GM12878 (cell line): ENCODE measurements around the gene TMEM97. TPM values are rescaled to one million over a fixed set of nuclear protein-coding genes. Genes with fewer than 3 reads are reported as not detected.
A peak's percentile ranks its signal among the peaks of the same experiment; 100 is the strongest.

Experiments
- ATAC-seq: fragments of 200-7000 bp; cut with Tn5 transposase; 3 replicates; pipeline ENCODE4 v1.9.1; 2020; ENCODE audit warnings: mild to moderate bottlenecking, moderate library complexity
- BruUV-seq: library from RNA; stranded (reverse); fragments of 400-500 nt; replicated peaks from 2 replicates; lab custom pipeline; 2021; lab: Mats Ljungman, UMichigan
- CTCF ChIA-PET: fragments of 300-600 bp; sonication (Branson Sonifier 250); formaldehyde crosslinking; extraction: SDS; loops from one replicate; lab custom pipeline; 2021; ENCODE audit warnings: inconsistent platforms; lab: Yijun Ruan, JAX
- POLR2A ChIA-PET: fragments of 350-600 bp; formaldehyde crosslinking; extraction: SDS; loops from one replicate; lab custom pipeline; 2021; ENCODE audit warnings: inconsistent platforms; lab: Charles Lee
- RAD21 ChIA-PET: fragments of 300-600 bp; sonication (Branson Sonifier 250); formaldehyde crosslinking; loops from one replicate; lab custom pipeline; 2023; ENCODE audit warnings: antibody characterized with exemption; ENCODE audit not compliant: unreplicated experiment; lab: Charles Lee
- SMC1A ChIA-PET: fragments of 300-600 bp; sonication (Branson Sonifier 250); formaldehyde crosslinking; loops from one replicate; lab custom pipeline; 2023; ENCODE audit not compliant: unreplicated experiment, uncharacterized antibody; lab: Charles Lee
- DNase-seq: peaks from one replicate; pipeline ENCODE4 v3.0.0-alpha.2; 2011; ENCODE audit warnings: low read depth, low spot score
- FAIRE-seq: peaks from 3 replicates; lab custom pipeline; 2011; peaks lifted over from hg19 to GRCh38; lab: Jason Lieb, UNC
- H2AFZ ChIP-seq: 2 replicates; pipeline ENCODE4 v1.6.0; 2011; ENCODE audit warnings: low read depth, low read length, control low read depth; ENCODE audit not compliant: control insufficient read depth
- H3K27ac ChIP-seq: 2 replicates; pipeline ENCODE4 v1.5.1; 2011; ENCODE audit warnings: control low read depth; ENCODE audit not compliant: control insufficient read depth, insufficient read depth
- H3K27me3 ChIP-seq, 2 experiments: replicated peaks in 1 of 2; 2 replicates each; pipeline versions ENCODE4 v1.6.0 to v1.6.1; 2011; ENCODE audit warnings: low read length in 1 of 2; ENCODE audit not compliant: control insufficient read depth in 2 of 2, insufficient read depth in 2 of 2
- H3K36me3 ChIP-seq, 2 experiments: 2 replicates each; pipeline ENCODE4 v1.5.1; 2011; ENCODE audit warnings: low read length in 1 of 2; ENCODE audit not compliant: control insufficient read depth in 2 of 2, insufficient read depth in 2 of 2
- H3K4me1 ChIP-seq: 2 replicates; pipeline ENCODE4 v1.6.1; 2011; ENCODE audit warnings: mild to moderate bottlenecking, low read length, moderate library complexity, mixed read lengths; ENCODE audit not compliant: control insufficient read depth, insufficient read depth
- H3K4me2 ChIP-seq: 2 replicates; pipeline ENCODE4 v1.6.0; 2011; ENCODE audit warnings: control low read depth; ENCODE audit not compliant: control insufficient read depth, insufficient read depth
- H3K4me3 ChIP-seq: fragments of 200-600 bp; sonication (generic); 2 replicates; pipeline ENCODE4 v1.5.1; 2016
- H3K79me2 ChIP-seq: 2 replicates; pipeline ENCODE4 v1.6.0; 2011; ENCODE audit warnings: low read length; ENCODE audit not compliant: control insufficient read depth, insufficient read depth
- H3K9ac ChIP-seq: 2 replicates; pipeline ENCODE4 v1.8.0; 2011; ENCODE audit warnings: low read length, control low read depth, mixed read lengths; ENCODE audit not compliant: control insufficient read depth, insufficient read depth
- H3K9me3 ChIP-seq: replicated peaks from 3 replicates; pipeline ENCODE4 v1.5.1; 2011; ENCODE audit warnings: mild to moderate bottlenecking, low read length; ENCODE audit not compliant: control insufficient read depth, insufficient read depth
- H4K20me1 ChIP-seq: 2 replicates; pipeline ENCODE4 v1.6.0; 2011; ENCODE audit not compliant: control insufficient read depth, insufficient read depth
- BCL3 ChIP-seq: IDR thresholded peaks from 2 replicates; pipeline ENCODE4 v1.6.1; 2011; ENCODE audit warnings: borderline replicate concordance, low read depth, mild to moderate bottlenecking, moderate library complexity, low read length; ENCODE audit not compliant: insufficient read depth, poor library complexity, severe bottlenecking
- CBX5 ChIP-seq: sonication (generic); IDR thresholded peaks from 2 replicates; pipeline ENCODE4 v1.6.1; 2016; ENCODE audit warnings: low read depth, moderate library complexity, mild to moderate bottlenecking, inconsistent platforms
- FOXM1 ChIP-seq: IDR thresholded peaks from 2 replicates; pipeline ENCODE4 v1.6.1; 2012; ENCODE audit warnings: low read depth, mild to moderate bottlenecking, inconsistent platforms, low read length, moderate library complexity
- HDAC6 ChIP-seq: fragments of 200-600 bp; sonication (generic); IDR thresholded peaks from one replicate; pipeline ENCODE4 v1.8.0; 2017; ENCODE audit warnings: antibody characterized with exemption; ENCODE audit not compliant: unreplicated experiment
- NFYA ChIP-seq: IDR thresholded peaks from 2 replicates; pipeline ENCODE4 v1.6.1; 2011; ENCODE audit warnings: low read depth, mild to moderate bottlenecking, low read length, improper control_type of control experiment, borderline replicate concordance
- WGBS: methylation state at CpG from one replicate; pipeline ENCODE4 v1.1.6; 2016; ENCODE audit warnings: low lambda C conversion rate; ENCODE audit not compliant: insufficient replicate concordance, insufficient coverage; ENCODE audit errors: missing lambda C conversion rate; 5-methylcytosine and 5-hydroxymethylcytosine counted together
- in situ Hi-C: fragments of 300-500 bp; cut with MboI; formaldehyde crosslinking; loops from 9 replicates; pipeline ENCODE4 v1.14.3; 2018; ENCODE audit warnings: mixed read lengths
- intact Hi-C: fragments of 100-400 bp; cut with micrococcal nuclease; formaldehyde crosslinking; loops from one replicate; pipeline ENCODE4 v1.14.2; 2022; ENCODE audit not compliant: unreplicated experiment
- microRNA-seq: library from miRNA; unstranded; fragments of <30 nt; microRNA quantifications from one replicate; pipeline ENCODE4, GENCODE V29; 2018
- polyA plus RNA-seq, 11 experiments: library from polyadenylated mRNA; depleted of rRNA in 4 of 11; unstranded in 6 of 11; stranded (reverse) in 5 of 11; fragments of >200 nt; fragmentation: Nextera tagmentation in 4 of 11; fragmentation: Illumina TruSeq in 1 of 11; extraction: Ambion mirVana in 4 of 11; extraction: Trizol in 1 of 11; gene quantifications; 1 replicate in 1 of 11; 2 replicates in 10 of 11; pipeline versions ENCODE4 v1.2.1 to v1.2.3, GENCODE V29; 2011 to 2016; ENCODE audit warnings: inconsistent platforms in 2 of 11, missing spikeins in 2 of 11, low read depth in 1 of 11
- total RNA-seq, 4 experiments: library from RNA; depleted of rRNA in 3 of 4; stranded (reverse); fragments of >200 nt in 3 of 4; fragmentation: Illumina TruSeq in 1 of 4; extraction: Trizol in 1 of 4; gene quantifications; 2 replicates each; pipeline versions ENCODE4 v1.2.1 to v1.2.3, GENCODE V29; 2013 to 2021

Gene TMEM97
- total and polyA plus RNA-seq, 10 of the 15 experiments (the other 5 are each of a cell fraction or from before 2014, with no cell fraction given): 58.0 to 134 (median 86.0) TPM

- WGBS: 96% methylated on average over 5 of the region's 6 CpGs
- FAIRE-seq: no peak
- no peak for ATAC-seq
- TF ChIP-seq NFYA (no peak), HDAC6 (no peak), CBX5 (no peak), BCL3 (no peak), FOXM1 (no peak)
- Histone ChIP-seq H3K4me2 (peak overlapping the region; percentile 93), H3K9ac (peak overlapping the region; percentile 67), H3K36me3 (no peaks in the 10 kb centered on the region), H4K20me1 (peaks cover 3% of the 10 kb centered on the region; the same call in 1 of the 2 replicates), H3K79me2 (peaks cover 2% of the 10 kb centered on the region; the same call in 1 of the 2 replicates), H3K4me1 (peaks cover 7% of the 10 kb centered on the region), H3K27me3 (no peaks in the 10 kb centered on the region), H2AFZ (no peak overlapping the region), H3K4me3 (peak overlapping the region; percentile 88), H3K27ac (no peak overlapping the region), H3K9me3 (no peaks in the 10 kb centered on the region)
- BruUV-seq: no TSS peak
- in situ Hi-C loops (loop anchor here (10.0 kb wide), 1 partner anchor 172 kb away; no protein-coding TSS in a partner anchor), intact Hi-C loops (loop anchor here (10.0 kb wide), 2 partner anchors 62 to 172 kb away; no protein-coding TSS in a partner anchor)
- ChIA-PET RAD21 (no interaction called here), POLR2A (no interaction called here), CTCF (no interaction called here), SMC1A (interaction anchor here (1.4 kb wide), 1 partner anchor 18 kb away, joined by 3 read pairs; no protein-coding TSS in a partner anchor)
- DNase-seq: no peak
Observed at GRCh38 chr17:28372945-28373274, 53.9 kb downstream of the TMEM97 start.

Small RNA genes within 50 kb of the gene (microRNA-seq; reads per million reads assigned to microRNA genes)
- 0.94 reads per million for gene MIR4723

Other genes with a start within 250 kb of the TMEM97 start
Only the 7 nearest of the 10 such genes appear.
- gene IFT20, start 16.3 kb downstream of the TMEM97 start, total RNA-seq (2014; rRNA removed): 18.4 and 21.1 TPM in 2 replicates
- 16.8 and 17.8 TPM in 2 replicates for gene IFT20, start 16.3 kb downstream of the TMEM97 start, total RNA-seq (2014; rRNA removed; fragmentation: Illumina TruSeq; extraction: Trizol)
- 15.2 and 17.5 TPM in 2 replicates for gene IFT20, start 16.3 kb downstream of the TMEM97 start, total RNA-seq (2021)
- 25.2 and 36.0 TPM in 2 replicates for gene IFT20, start 16.3 kb downstream of the TMEM97 start, polyA plus RNA-seq (2011; rRNA removed)
- gene IFT20, start 16.3 kb downstream of the TMEM97 start, polyA plus RNA-seq (2014; fragmentation: Illumina TruSeq; extraction: Trizol): 19.9 and 21.2 TPM in 2 replicates
- 10 to 100 TPM in 1 of 2 experiments, 1 to 10 TPM in 1; 9.4 to 13.1 TPM for gene IFT20, start 16.3 kb downstream of the TMEM97 start, polyA plus RNA-seq (2014; fragmentation: Nextera tagmentation; extraction: Ambion mirVana)
- 25.2 and 26.6 TPM in 2 replicates for gene IFT20, start 16.3 kb downstream of the TMEM97 start, polyA plus RNA-seq (2014; rRNA removed)
- 10 to 100 TPM; 32.1 to 38.2 TPM for gene IFT20, start 16.3 kb downstream of the TMEM97 start, polyA plus RNA-seq (2016; fragmentation: Nextera tagmentation; extraction: Ambion mirVana)
- 11.5 and 13.0 TPM in 2 replicates for gene TNFAIP1, start 16.6 kb downstream of the TMEM97 start, total RNA-seq (2014; rRNA removed)
- gene TNFAIP1, start 16.6 kb downstream of the TMEM97 start, total RNA-seq (2014; rRNA removed; fragmentation: Illumina TruSeq; extraction: Trizol): 7.0 and 7.9 TPM in 2 replicates
- 14.1 and 15.7 TPM in 2 replicates for gene TNFAIP1, start 16.6 kb downstream of the TMEM97 start, total RNA-seq (2021)
- 9.6 and 15.9 TPM in 2 replicates for gene TNFAIP1, start 16.6 kb downstream of the TMEM97 start, polyA plus RNA-seq (2011; rRNA removed)
- gene TNFAIP1, start 16.6 kb downstream of the TMEM97 start, polyA plus RNA-seq (2014; fragmentation: Illumina TruSeq; extraction: Trizol): 9.9 and 10.0 TPM in 2 replicates
- 1 to 10 TPM; 1.8 to 3.9 TPM for gene TNFAIP1, start 16.6 kb downstream of the TMEM97 start, polyA plus RNA-seq (2014; fragmentation: Nextera tagmentation; extraction: Ambion mirVana)
- 10.3 and 11.2 TPM in 2 replicates for gene TNFAIP1, start 16.6 kb downstream of the TMEM97 start, polyA plus RNA-seq (2014; rRNA removed)
- gene TNFAIP1, start 16.6 kb downstream of the TMEM97 start, polyA plus RNA-seq (2016; fragmentation: Nextera tagmentation; extraction: Ambion mirVana): 10 to 100 TPM; 14.9 to 16.9 TPM
- gene POLDIP2, start 38.3 kb downstream of the TMEM97 start, total RNA-seq (2014; rRNA removed): 126 and 131 TPM in 2 replicates
- gene POLDIP2, start 38.3 kb downstream of the TMEM97 start, total RNA-seq (2014; rRNA removed; fragmentation: Illumina TruSeq; extraction: Trizol): 63.9 and 69.2 TPM in 2 replicates
- 108 and 111 TPM in 2 replicates for gene POLDIP2, start 38.3 kb downstream of the TMEM97 start, total RNA-seq (2021)
- 57.7 and 89.9 TPM in 2 replicates for gene POLDIP2, start 38.3 kb downstream of the TMEM97 start, polyA plus RNA-seq (2011; rRNA removed)
- 120 and 133 TPM in 2 replicates for gene POLDIP2, start 38.3 kb downstream of the TMEM97 start, polyA plus RNA-seq (2014; fragmentation: Illumina TruSeq; extraction: Trizol)
- gene POLDIP2, start 38.3 kb downstream of the TMEM97 start, polyA plus RNA-seq (2014; fragmentation: Nextera tagmentation; extraction: Ambion mirVana): 10 to 100 TPM; 22.8 to 36.9 TPM
- 134 and 139 TPM in 2 replicates for gene POLDIP2, start 38.3 kb downstream of the TMEM97 start, polyA plus RNA-seq (2014; rRNA removed)
- gene POLDIP2, start 38.3 kb downstream of the TMEM97 start, polyA plus RNA-seq (2016; fragmentation: Nextera tagmentation; extraction: Ambion mirVana): 100 to 1,000 TPM; 180 to 196 TPM
- gene SEBOX, start 46.0 kb downstream of the TMEM97 start, total RNA-seq (2014; rRNA removed): not detected in 2 replicates
- gene SEBOX, start 46.0 kb downstream of the TMEM97 start, total RNA-seq (2014; rRNA removed; fragmentation: Illumina TruSeq; extraction: Trizol): not detected in 2 replicates
- gene SEBOX, start 46.0 kb downstream of the TMEM97 start, total RNA-seq (2021): not detected in 2 replicates
- gene SEBOX, start 46.0 kb downstream of the TMEM97 start, polyA plus RNA-seq (2011; rRNA removed): not detected in 2 replicates
- gene SEBOX, start 46.0 kb downstream of the TMEM97 start, polyA plus RNA-seq (2014; fragmentation: Illumina TruSeq; extraction: Trizol): not detected in 2 replicates
- not detected for gene SEBOX, start 46.0 kb downstream of the TMEM97 start, polyA plus RNA-seq (2014; fragmentation: Nextera tagmentation; extraction: Ambion mirVana)
- gene SEBOX, start 46.0 kb downstream of the TMEM97 start, polyA plus RNA-seq (2014; rRNA removed): not detected in 2 replicates
- gene SEBOX, start 46.0 kb downstream of the TMEM97 start, polyA plus RNA-seq (2016; fragmentation: Nextera tagmentation; extraction: Ambion mirVana): not detected
- gene VTN, start 51.1 kb downstream of the TMEM97 start, total RNA-seq (2014; rRNA removed): 0.44 TPM in 1 of 2 replicates, not detected in the other
- 0.32 TPM in 1 of 2 replicates, not detected in the other for gene VTN, start 51.1 kb downstream of the TMEM97 start, total RNA-seq (2014; rRNA removed; fragmentation: Illumina TruSeq; extraction: Trizol)
- gene VTN, start 51.1 kb downstream of the TMEM97 start, total RNA-seq (2021): 1.3 TPM in 2 replicates
- gene VTN, start 51.1 kb downstream of the TMEM97 start, polyA plus RNA-seq (2011; rRNA removed): not detected in 2 replicates
- gene VTN, start 51.1 kb downstream of the TMEM97 start, polyA plus RNA-seq (2014; fragmentation: Illumina TruSeq; extraction: Trizol): 0.18 and 0.70 TPM in 2 replicates
- under 1 TPM in 1 of 2 experiments, not detected in 1; 0.04 TPM for gene VTN, start 51.1 kb downstream of the TMEM97 start, polyA plus RNA-seq (2014; fragmentation: Nextera tagmentation; extraction: Ambion mirVana)
- 0.10 and 0.43 TPM in 2 replicates for gene VTN, start 51.1 kb downstream of the TMEM97 start, polyA plus RNA-seq (2014; rRNA removed)
- under 1 TPM in 1 of 2 experiments, not detected in 1; 0.13 TPM for gene VTN, start 51.1 kb downstream of the TMEM97 start, polyA plus RNA-seq (2016; fragmentation: Nextera tagmentation; extraction: Ambion mirVana)
- 10.5 and 14.0 TPM in 2 replicates for gene SARM1, start 52.5 kb downstream of the TMEM97 start, total RNA-seq (2014; rRNA removed)
- gene SARM1, start 52.5 kb downstream of the TMEM97 start, total RNA-seq (2014; rRNA removed; fragmentation: Illumina TruSeq; extraction: Trizol): 7.8 and 8.7 TPM in 2 replicates
- gene SARM1, start 52.5 kb downstream of the TMEM97 start, total RNA-seq (2021): 25.3 and 28.6 TPM in 2 replicates
- gene SARM1, start 52.5 kb downstream of the TMEM97 start, polyA plus RNA-seq (2011; rRNA removed): 2.1 and 2.5 TPM in 2 replicates
- 8.7 and 13.0 TPM in 2 replicates for gene SARM1, start 52.5 kb downstream of the TMEM97 start, polyA plus RNA-seq (2014; fragmentation: Illumina TruSeq; extraction: Trizol)
- 1 to 10 TPM in 1 of 2 experiments, under 1 TPM in 1; 0.56 to 1.5 TPM for gene SARM1, start 52.5 kb downstream of the TMEM97 start, polyA plus RNA-seq (2014; fragmentation: Nextera tagmentation; extraction: Ambion mirVana)
- 16.2 and 16.7 TPM in 2 replicates for gene SARM1, start 52.5 kb downstream of the TMEM97 start, polyA plus RNA-seq (2014; rRNA removed)
- 10 to 100 TPM; 10.8 to 13.7 TPM for gene SARM1, start 52.5 kb downstream of the TMEM97 start, polyA plus RNA-seq (2016; fragmentation: Nextera tagmentation; extraction: Ambion mirVana)
- gene SLC46A1, start 87.0 kb downstream of the TMEM97 start, total RNA-seq (2014; rRNA removed): 3.7 and 6.8 TPM in 2 replicates
- 2.9 and 3.9 TPM in 2 replicates for gene SLC46A1, start 87.0 kb downstream of the TMEM97 start, total RNA-seq (2014; rRNA removed; fragmentation: Illumina TruSeq; extraction: Trizol)
- 5.6 and 6.2 TPM in 2 replicates for gene SLC46A1, start 87.0 kb downstream of the TMEM97 start, total RNA-seq (2021)
- gene SLC46A1, start 87.0 kb downstream of the TMEM97 start, polyA plus RNA-seq (2011; rRNA removed): 1.7 and 2.0 TPM in 2 replicates
- gene SLC46A1, start 87.0 kb downstream of the TMEM97 start, polyA plus RNA-seq (2014; fragmentation: Illumina TruSeq; extraction: Trizol): 4.1 and 7.1 TPM in 2 replicates
- 1 to 10 TPM; 3.4 to 6.0 TPM for gene SLC46A1, start 87.0 kb downstream of the TMEM97 start, polyA plus RNA-seq (2014; fragmentation: Nextera tagmentation; extraction: Ambion mirVana)
- 3.4 and 4.7 TPM in 2 replicates for gene SLC46A1, start 87.0 kb downstream of the TMEM97 start, polyA plus RNA-seq (2014; rRNA removed)
- 1 to 10 TPM; 3.9 to 6.9 TPM for gene SLC46A1, start 87.0 kb downstream of the TMEM97 start, polyA plus RNA-seq (2016; fragmentation: Nextera tagmentation; extraction: Ambion mirVana)